Measurements from ENCODE around the gene RABAC1. TPM values are rescaled to one million over a fixed set of nuclear protein-coding genes. Genes with fewer than 3 reads are reported as not detected.

The RABAC1 gene
- total RNA-seq, 1 donor = 105 TPM

- no peak for DNase-seq (ENCODE audit: low read depth)
- H3K4me3 ChIP-seq (ENCODE audit: low read depth, low read length) = no peak overlapping the region
- TF ChIP-seq CTCF (IDR thresholded peaks at IDR 0.05; ENCODE audit: insufficient read depth, low read depth, low read length) = no peak
Measured at GRCh38 chr19:41969772-41970458, 10.8 kb upstream of the RABAC1 start.

DNA sequence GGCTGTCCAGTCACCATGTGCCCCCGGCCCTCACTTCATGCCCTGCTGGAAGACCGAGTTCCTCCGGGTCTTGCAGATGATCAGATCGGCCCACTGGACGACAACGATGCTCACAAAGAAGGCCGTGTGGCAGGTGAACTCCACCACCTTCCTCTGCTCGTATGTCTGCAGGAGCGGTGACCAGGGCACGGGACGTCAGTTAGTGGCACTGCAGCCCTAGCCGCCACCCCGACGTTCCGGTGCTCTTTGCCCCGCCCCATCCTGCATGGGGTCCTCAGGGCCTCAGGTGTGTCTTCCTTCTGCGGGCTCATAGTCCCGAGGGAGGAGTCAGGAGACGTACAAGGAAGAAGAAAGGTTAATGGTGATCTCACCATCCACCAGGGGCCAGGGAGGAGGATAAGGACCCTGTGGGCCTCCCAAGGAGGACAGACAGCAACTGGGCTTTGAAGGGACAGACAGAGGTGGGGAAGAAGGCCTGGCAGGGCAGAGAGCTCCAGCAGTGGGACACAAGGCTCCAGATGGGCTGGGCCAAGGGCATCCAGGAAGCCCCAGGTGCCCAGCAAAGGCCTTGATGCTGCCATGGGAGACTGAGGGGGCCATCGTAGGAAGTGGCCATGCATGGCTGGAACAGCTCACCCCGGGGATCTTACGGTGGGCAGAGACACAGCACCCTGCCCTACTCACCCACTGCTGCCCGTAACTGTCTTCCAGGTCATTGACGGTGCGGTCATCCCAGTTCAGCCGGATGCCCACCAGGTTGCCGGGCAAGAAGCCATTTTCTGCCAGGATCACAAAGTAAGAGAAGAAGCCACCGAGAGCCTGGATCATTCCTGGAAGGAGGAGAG is 9.9 kb upstream of the RABAC1 start:
- no peak for DNase-seq (ENCODE audit: low read depth)
- H3K4me3 ChIP-seq (ENCODE audit: low read depth, low read length) = no peak overlapping the region
- no peak for TF ChIP-seq CTCF (IDR thresholded peaks at IDR 0.05; ENCODE audit: insufficient read depth, low read depth, low read length)

- no peak for DNase-seq (ENCODE audit: low read depth)
- TF ChIP-seq CTCF (IDR thresholded peaks at IDR 0.05; ENCODE audit: insufficient read depth, low read depth, low read length) = no peak
- H3K4me3 ChIP-seq (ENCODE audit: low read depth, low read length) = no peak overlapping the region
Measured at GRCh38 chr19:41967054-41967783, 8.1 kb upstream of the RABAC1 start.

DNA sequence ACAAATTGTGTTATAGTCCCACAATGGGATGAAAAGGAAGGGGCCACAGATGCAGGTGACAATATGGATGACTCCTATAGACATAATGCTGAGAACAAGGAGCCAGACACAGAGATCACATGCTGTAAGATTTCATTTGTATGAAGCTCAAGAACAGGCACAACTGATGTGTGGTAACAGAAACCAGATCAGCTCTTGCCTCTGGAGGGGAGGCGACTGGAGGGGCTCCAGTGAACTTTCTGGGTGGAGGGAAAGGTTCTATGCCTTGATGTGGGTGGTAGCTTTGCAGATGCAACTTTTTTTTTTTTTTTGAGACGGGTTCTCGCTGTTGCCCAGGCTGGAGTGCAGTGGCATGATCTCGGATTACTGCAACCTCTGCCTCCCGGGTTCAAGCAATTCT is 6.0 kb upstream of the RABAC1 start:
- TF ChIP-seq CTCF (IDR thresholded peaks at IDR 0.05; ENCODE audit: insufficient read depth, low read depth, low read length) = no peak
- H3K4me3 ChIP-seq (ENCODE audit: low read depth, low read length) = no peak overlapping the region
- DNase-seq (ENCODE audit: low read depth) = no peak

GRCh38 chr19:41960973-41961372 is 1.9 kb upstream of the RABAC1 start:
- DNase-seq (ENCODE audit: low read depth) = no peak
- no peak overlapping the region for H3K4me3 ChIP-seq (ENCODE audit: low read depth, low read length)
- TF ChIP-seq CTCF (IDR thresholded peaks at IDR 0.05; ENCODE audit: insufficient read depth, low read depth, low read length) = no peak

GRCh38 chr19:41958367-41959055 is 610 bp downstream of the RABAC1 start:
- DNase-seq (ENCODE audit: low read depth) = peak; percentile 77
- peak overlapping the region; percentile 98 for H3K4me3 ChIP-seq (ENCODE audit: low read depth, low read length)
- no peak for TF ChIP-seq CTCF (IDR thresholded peaks at IDR 0.05; ENCODE audit: insufficient read depth, low read depth, low read length)
